Gastroesophageal sphincter (tissue), 4 donors: ENCODE data around the gene KRAS. TPM values are rescaled to one million over a fixed set of nuclear protein-coding genes. Genes with fewer than 3 reads are reported as not detected.

Experiments used
- ATAC-seq: fragments of 150-250 bp; one replicate; pipeline ENCODE4 v1.9.1; 2016; ENCODE audit warnings: mild to moderate bottlenecking, moderate library complexity
- H3K27ac ChIP-seq, 4 donors: fragments of 200-600 bp; sonication (generic) in 3 of 4; 1 replicate in 3 of 4; 2 replicates in 1 of 4; pipeline ENCODE4 v1.5.1; 2016 to 2019
- H3K27me3 ChIP-seq: fragments of 200-600 bp; sonication (generic); one replicate; pipeline ENCODE4 v1.5.1; 2019
- H3K36me3 ChIP-seq, 2 donors: fragments of 200-600 bp; sonication (generic); one replicate each; pipeline ENCODE4 v1.5.1; 2019; ENCODE audit warnings: control low read depth in 1 of 2
- H3K4me1 ChIP-seq, 3 donors: fragments of 200-600 bp; sonication (generic); 1 replicate in 2 of 3; 2 replicates in 1 of 3; pipeline ENCODE4 v1.5.1; 2016 to 2019; ENCODE audit warnings: control low read depth in 2 of 3
- H3K4me3 ChIP-seq, 2 donors: fragments of 200-600 bp; sonication (generic); one replicate each; pipeline ENCODE4 v1.5.1; 2019; ENCODE audit warnings: mild to moderate bottlenecking in 1 of 2, moderate library complexity in 1 of 2
- H3K9me3 ChIP-seq, 3 donors: fragments of 200-600 bp; sonication (generic); one replicate each; pipeline ENCODE4 v1.5.1; 2017 to 2019; ENCODE audit warnings: control low read depth in 2 of 3
- EP300 ChIP-seq: sonication (generic); formaldehyde crosslinking; IDR thresholded peaks from one replicate; pipeline ENCODE4 v1.6.1; 2017; ENCODE audit warnings: antibody characterized with exemption, mild to moderate bottlenecking
- POLR2A ChIP-seq, 2 donors: fragments of 450-650 bp; IDR thresholded peaks; one replicate each; pipeline ENCODE4 v1.6.1; 2017; ENCODE audit warnings: antibody characterized with exemption in 2 of 2, mild to moderate bottlenecking in 2 of 2, moderate library complexity in 1 of 2
- POLR2AphosphoS5 ChIP-seq: sonication (generic); formaldehyde crosslinking; IDR thresholded peaks from one replicate; pipeline ENCODE4 v1.6.1; 2017; ENCODE audit warnings: antibody characterized with exemption
- WGBS, 2 donors: methylation state at CpG; one replicate each; pipeline ENCODE4 v1.1.5; 2018; ENCODE audit warnings: low coverage in 1 of 2; 5-methylcytosine and 5-hydroxymethylcytosine counted together
- total RNA-seq, 4 donors: library from RNA; depleted of rRNA; stranded (reverse); fragments of >200 nt; gene quantifications; one replicate each; pipeline ENCODE4 v1.1.0, GENCODE V29; 2016
- TF ChIP-seq, protein P1 (sequence below), 4 experiments: fragments of 200-600 bp in 2 of 4; fragments of 450-650 bp in 2 of 4; sonication (generic) in 1 of 4; IDR thresholded peaks; one replicate each; pipeline ENCODE4 v1.5.1; 2017 to 2019; ENCODE audit warnings: antibody characterized with exemption in 4 of 4, mild to moderate bottlenecking in 2 of 4, moderate library complexity in 2 of 4

KRAS gene
- total RNA-seq, 4 donors from 2014 or later, result 31.8 to 35.6 (median 33.0) TPM

GRCh38 chr12:25207846-25208245 is 42.9 kb downstream of the KRAS start:
- Histone ChIP-seq H3K9me3 (no peaks in the 10 kb centered on the region), H3K4me1 (peaks cover 0 to 11% (median 0%) of the 10 kb centered on the region in 3 donors), H3K36me3 (peaks cover 0 to 62% of the 10 kb centered on the region in 2 donors), H3K27me3 (no peaks in the 10 kb centered on the region), H3K27ac (no peak overlapping the region), H3K4me3 (no peak overlapping the region)
- 67% methylated on average over 1 of the region's 1 CpG; no CpG with 5 or more reads in 1 of the 2 donors for WGBS, 2 donors
- TF ChIP-seq, protein P1, sequence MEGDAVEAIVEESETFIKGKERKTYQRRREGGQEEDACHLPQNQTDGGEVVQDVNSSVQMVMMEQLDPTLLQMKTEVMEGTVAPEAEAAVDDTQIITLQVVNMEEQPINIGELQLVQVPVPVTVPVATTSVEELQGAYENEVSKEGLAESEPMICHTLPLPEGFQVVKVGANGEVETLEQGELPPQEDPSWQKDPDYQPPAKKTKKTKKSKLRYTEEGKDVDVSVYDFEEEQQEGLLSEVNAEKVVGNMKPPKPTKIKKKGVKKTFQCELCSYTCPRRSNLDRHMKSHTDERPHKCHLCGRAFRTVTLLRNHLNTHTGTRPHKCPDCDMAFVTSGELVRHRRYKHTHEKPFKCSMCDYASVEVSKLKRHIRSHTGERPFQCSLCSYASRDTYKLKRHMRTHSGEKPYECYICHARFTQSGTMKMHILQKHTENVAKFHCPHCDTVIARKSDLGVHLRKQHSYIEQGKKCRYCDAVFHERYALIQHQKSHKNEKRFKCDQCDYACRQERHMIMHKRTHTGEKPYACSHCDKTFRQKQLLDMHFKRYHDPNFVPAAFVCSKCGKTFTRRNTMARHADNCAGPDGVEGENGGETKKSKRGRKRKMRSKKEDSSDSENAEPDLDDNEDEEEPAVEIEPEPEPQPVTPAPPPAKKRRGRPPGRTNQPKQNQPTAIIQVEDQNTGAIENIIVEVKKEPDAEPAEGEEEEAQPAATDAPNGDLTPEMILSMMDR (IDR thresholded peaks at IDR 0.05), result no peak
- TF ChIP-seq POLR2AphosphoS5 (no peak), EP300 (no peak), POLR2A (IDR thresholded peaks at IDR 0.05) (no peak)
- ATAC-seq, result no peak

- Histone ChIP-seq H3K27me3 (no peaks in the 10 kb centered on the region), H3K4me1 (peaks cover 0 to 7% (median 0%) of the 10 kb centered on the region in 3 donors), H3K36me3 (peaks cover 0 to 62% of the 10 kb centered on the region in 2 donors), H3K9me3 (no peaks in the 10 kb centered on the region), H3K27ac (no peak overlapping the region), H3K4me3 (no peak overlapping the region)
- TF ChIP-seq EP300, result no peak
- TF ChIP-seq, protein P1 (IDR thresholded peaks at IDR 0.05), result no peak
- TF ChIP-seq POLR2AphosphoS5, result no peak
- TF ChIP-seq POLR2A (IDR thresholded peaks at IDR 0.05), result no peak
- ATAC-seq, result no peak
- WGBS, 2 donors, result 95 to 100% methylated on average over 6 of the region's 6 CpGs
Measured at GRCh38 chr12:25207411-25207810, 43.3 kb downstream of the KRAS start.

GRCh38 chr12:25202137-25202536 is 48.6 kb downstream of the KRAS start:
- no peak overlapping the region for H3K27ac ChIP-seq
- H3K4me3 ChIP-seq, result no peak overlapping the region
- H3K27me3 ChIP-seq, result no peaks in the 10 kb centered on the region
- H3K36me3 ChIP-seq, result peaks cover 0 to 33% of the 10 kb centered on the region in 2 donors
- ATAC-seq, result no peak
- H3K4me1 ChIP-seq, result no peaks in the 10 kb centered on the region
- TF ChIP-seq POLR2AphosphoS5 (no peak), POLR2A (IDR thresholded peaks at IDR 0.05) (no peak)
- no peaks in the 10 kb centered on the region for H3K9me3 ChIP-seq
- 83% methylated on average over 2 of the region's 2 CpGs; no CpG with 5 or more reads in 1 of the 2 donors for WGBS, 2 donors

DNA sequence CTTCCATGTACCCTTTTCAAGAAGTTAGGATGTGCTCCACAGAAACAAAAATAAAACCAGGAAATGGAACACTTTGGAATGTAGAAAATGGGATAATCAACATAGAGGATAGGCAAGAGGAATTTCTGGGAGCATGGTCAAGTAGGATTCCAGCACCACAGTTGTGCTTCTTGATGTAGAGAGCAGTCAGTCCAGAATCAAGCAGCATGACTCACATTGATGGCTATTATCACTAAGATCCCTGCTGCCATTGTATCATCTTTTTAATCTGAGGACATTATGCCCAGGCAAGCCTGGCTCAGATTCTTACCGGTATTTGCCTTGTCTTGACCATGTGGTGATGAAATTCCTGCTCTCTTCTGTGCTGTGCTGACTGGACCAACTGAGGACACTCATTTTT is 50.0 kb downstream of the KRAS start:
- Histone ChIP-seq H3K4me3 (no peak overlapping the region), H3K36me3 (peaks cover 0 to 21% of the 10 kb centered on the region in 2 donors), H3K9me3 (no peaks in the 10 kb centered on the region), H3K27me3 (no peaks in the 10 kb centered on the region), H3K4me1 (peaks cover 0 to 13% (median 3%) of the 10 kb centered on the region in 3 donors), H3K27ac (no peak overlapping the region)
- WGBS, 2 donors, result 75 to 92% methylated on average over 1 of the region's 1 CpG
- TF ChIP-seq EP300 (no peak), POLR2AphosphoS5 (no peak), POLR2A (IDR thresholded peaks at IDR 0.05) (no peak)
- TF ChIP-seq, protein P1 (IDR thresholded peaks at IDR 0.05), result no peak
- ATAC-seq, result no peak

DNA sequence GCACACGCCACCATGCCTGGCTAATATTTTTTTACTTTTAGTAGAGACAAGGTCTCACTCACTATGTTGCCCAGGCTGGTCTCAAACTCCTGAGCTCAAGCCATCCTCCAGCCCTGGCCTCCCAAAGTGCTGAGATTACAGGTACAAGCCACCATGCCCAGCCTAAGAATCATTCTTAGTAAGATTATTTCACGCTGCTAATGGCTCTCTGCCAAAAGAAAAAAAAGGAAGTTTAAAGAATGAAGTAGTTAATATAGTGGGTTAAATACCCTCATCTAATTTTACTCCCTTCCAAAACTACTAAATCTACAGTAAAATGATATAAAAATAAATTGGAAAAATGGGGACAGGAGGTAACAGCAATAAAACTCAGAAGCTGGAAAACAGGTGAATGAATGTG is 53.1 kb downstream of the KRAS start:
- WGBS, 2 donors, result 50 to 78% methylated on average over 2 of the region's 2 CpGs
- H3K4me1 ChIP-seq, result peaks cover 0 to 26% (median 3%) of the 10 kb centered on the region in 3 donors
- no peak for ATAC-seq
- no peaks in the 10 kb centered on the region for H3K36me3 ChIP-seq
- H3K27me3 ChIP-seq, result no peaks in the 10 kb centered on the region
- no peak overlapping the region for H3K4me3 ChIP-seq
- no peak for TF ChIP-seq EP300
- TF ChIP-seq POLR2A (IDR thresholded peaks at IDR 0.05), result no peak
- TF ChIP-seq POLR2AphosphoS5, result no peak
- TF ChIP-seq, protein P1 (IDR thresholded peaks at IDR 0.05), result no peak
- H3K27ac ChIP-seq, result no peak overlapping the region
- no peaks in the 10 kb centered on the region for H3K9me3 ChIP-seq
